Stimulated activated CD4-positive, alpha-beta T cell treated with anti-CD3 and anti-CD28 coated beads, Interleukin-2, amount 100 ng/mL, for 48 hours (primary cell): ENCODE results near the gene SPTLC3.

Experiments
- DNase-seq, 2 donors: peaks; one replicate each; pipeline ENCODE4 v3.0.0-alpha.2; 2020

The SPTLC3 gene

GRCh38 chr20:13034936-13035335 lies 26.2 kb downstream of the SPTLC3 start:
- no peak for DNase-seq

GRCh38 chr20:13035399-13036152 lies 26.8 kb downstream of the SPTLC3 start:
- no peak for DNase-seq

- no peak for DNase-seq
Observed at GRCh38 chr20:13037727-13038126, 29.0 kb downstream of the SPTLC3 start.

- no peak for DNase-seq
Observed at GRCh38 chr20:13041574-13042457, 33.0 kb downstream of the SPTLC3 start.

- no peak for DNase-seq
Observed at GRCh38 chr20:13042458-13042794, 33.7 kb downstream of the SPTLC3 start.

DNA sequence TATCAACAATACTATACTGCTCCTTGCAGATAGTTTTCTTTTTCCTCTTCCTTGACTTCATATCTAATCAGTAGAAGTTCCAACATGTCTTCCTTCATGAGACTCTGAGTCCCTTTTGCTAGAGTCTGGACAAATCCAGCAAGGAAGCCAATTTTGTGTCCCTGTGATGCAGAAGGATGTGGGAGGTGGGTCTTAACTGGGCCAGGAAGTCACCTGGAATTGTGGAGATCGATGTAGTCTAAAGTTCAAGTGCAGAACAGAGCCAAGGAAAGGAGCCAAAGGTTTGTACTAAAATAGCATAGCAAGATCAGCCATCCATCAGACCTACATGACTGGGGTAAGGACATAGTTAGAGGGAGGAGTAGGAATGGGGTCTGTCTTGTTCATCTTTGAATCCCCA lies 37.6 kb downstream of the SPTLC3 start:
- no peak for DNase-seq

- no peak for DNase-seq
Observed at GRCh38 chr20:13054011-13054410, 45.2 kb downstream of the SPTLC3 start.

DNA sequence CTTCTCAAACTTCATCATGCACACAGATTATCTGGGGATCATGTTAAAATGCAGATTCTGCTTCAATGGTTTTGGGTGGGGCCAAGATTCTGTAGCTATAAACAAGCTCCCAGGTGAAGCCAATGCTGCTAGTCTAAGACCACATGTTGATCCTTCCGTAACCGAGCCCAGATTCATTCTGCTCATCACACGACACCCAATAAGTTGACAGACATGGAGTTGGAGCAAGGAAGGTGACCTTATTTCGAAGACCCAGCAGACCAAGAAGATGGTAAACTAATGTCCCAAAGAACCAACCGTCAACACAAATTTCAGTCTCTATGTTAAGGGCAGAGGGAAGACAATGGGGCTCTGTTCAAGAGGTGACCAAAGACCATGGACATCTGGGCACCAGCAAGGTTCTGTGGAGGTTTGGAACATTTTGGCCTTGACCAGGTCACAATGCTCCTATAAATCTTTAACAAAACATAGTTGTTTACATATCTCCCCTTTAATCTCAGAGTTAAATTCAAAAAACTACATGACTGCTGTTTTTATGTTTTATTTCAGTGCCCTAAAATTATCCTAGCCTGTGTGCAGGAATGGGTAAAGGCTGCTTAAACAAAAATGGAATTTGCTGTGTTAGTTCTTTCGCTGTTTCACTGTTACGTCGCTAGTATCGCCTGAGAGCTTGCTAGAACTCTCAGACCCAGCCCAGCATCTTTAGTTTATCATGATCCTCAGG lies 50.1 kb downstream of the SPTLC3 start:
- no peak for DNase-seq

- DNase-seq = no peak
Observed at GRCh38 chr20:13059398-13060136, 50.8 kb downstream of the SPTLC3 start.

DNA sequence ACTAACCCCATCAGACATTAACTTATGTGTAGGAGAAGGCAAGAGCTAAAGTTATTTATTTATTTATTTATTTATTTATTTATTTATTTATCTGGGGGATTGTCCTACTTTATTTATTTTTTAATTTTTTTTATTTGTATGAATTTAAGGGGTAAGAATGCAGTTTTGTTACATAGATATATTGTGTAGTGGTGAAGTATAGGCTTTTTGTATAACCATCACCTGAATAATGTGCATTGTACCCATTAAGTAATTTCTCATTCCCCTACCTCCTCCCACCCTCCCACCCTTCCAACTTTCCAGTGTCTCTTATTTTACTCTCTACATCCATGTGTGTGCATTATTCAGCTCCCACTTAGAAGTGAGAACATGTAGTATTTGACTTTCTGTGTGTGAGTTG lies 51.6 kb downstream of the SPTLC3 start:
- no peak for DNase-seq

GRCh38 chr20:13061381-13061780 lies 52.6 kb downstream of the SPTLC3 start:
- DNase-seq = no peak

GRCh38 chr20:13062789-13063188 lies 54.0 kb downstream of the SPTLC3 start:
- no peak for DNase-seq

DNA sequence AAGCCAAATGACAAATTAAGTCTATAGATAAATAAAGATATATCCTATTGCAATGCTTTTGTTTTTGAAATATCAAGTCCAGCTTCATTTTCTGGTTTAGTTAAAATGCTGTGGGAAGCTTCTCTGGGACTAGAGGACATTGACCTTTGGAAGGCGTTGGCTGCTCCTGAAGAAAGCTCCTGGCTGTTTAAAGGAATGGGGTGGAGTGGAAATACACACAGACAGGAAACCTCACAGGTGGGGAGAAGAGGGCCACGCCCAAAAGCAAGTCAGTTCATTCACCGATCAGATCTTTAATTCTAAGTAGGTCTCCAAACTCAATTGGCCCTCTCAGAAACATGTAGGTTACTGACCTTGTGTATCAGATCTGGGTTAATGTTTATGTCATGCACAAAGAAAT lies 59.6 kb downstream of the SPTLC3 start:
- no peak for DNase-seq

GRCh38 chr20:13081877-13082276 lies 73.1 kb downstream of the SPTLC3 start:
- no peak for DNase-seq

GRCh38 chr20:13082378-13082777 lies 73.6 kb downstream of the SPTLC3 start:
- DNase-seq = no peak

- no peak for DNase-seq
Observed at GRCh38 chr20:13085275-13085674, 76.5 kb downstream of the SPTLC3 start.

GRCh38 chr20:13089950-13090469 lies 81.2 kb downstream of the SPTLC3 start:
- DNase-seq = no peak

- no peak for DNase-seq
Observed at GRCh38 chr20:13092111-13092510, 83.3 kb downstream of the SPTLC3 start.

DNA sequence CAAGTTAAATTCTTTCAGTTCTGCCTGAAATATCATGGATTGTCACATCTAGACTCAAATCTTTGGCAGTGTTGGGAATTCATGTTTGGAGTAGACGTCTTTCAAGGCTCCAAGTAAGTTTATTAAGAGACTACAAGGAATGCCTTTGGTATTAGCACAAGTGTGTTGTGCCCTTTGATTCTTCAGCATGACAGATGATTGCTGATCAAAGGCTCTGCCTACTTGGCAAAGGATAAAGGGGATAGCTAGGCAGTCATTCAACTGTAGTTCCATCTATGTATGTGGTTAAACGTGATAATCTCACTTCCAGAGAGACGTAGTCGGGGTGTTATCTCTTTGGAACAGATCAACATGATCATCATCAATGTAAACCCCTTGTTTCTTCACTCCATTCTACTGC lies 86.2 kb downstream of the SPTLC3 start:
- no peak for DNase-seq

- DNase-seq = no peak
Observed at GRCh38 chr20:13098720-13099355, 90.1 kb downstream of the SPTLC3 start.

- no peak for DNase-seq
Observed at GRCh38 chr20:13099676-13100075, 90.9 kb downstream of the SPTLC3 start.

DNA sequence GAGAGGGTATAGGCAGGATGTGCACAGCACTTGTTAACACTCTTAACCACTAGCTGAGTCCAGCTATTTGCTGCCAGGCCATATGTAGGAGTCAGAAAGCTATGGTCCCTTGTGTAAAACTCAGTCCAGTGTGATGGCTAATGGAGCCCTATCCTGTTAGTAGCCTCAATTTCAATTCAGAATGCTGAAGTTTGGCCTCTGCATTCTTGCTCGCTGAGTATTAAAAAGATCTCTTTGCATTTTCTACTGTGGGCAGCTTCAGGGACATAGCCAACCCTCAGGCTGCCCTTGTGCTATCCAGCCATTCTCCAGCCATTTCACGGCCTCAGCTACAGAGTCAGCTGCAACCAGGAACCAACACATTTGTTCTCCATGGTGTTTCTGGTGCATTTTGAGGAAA lies 92.5 kb downstream of the SPTLC3 start:
- DNase-seq = no peak
